GM11168 (cell line): ENCODE measurements around the gene AP3B2.

Experiments used
- in situ Hi-C: fragments of 300-500 bp; cut with MboI; formaldehyde crosslinking; loops from one replicate; pipeline ENCODE4 v1.12.0; 2022; ENCODE audit warnings: low sequenced_read_pairs; ENCODE audit not compliant: unreplicated experiment

Gene AP3B2

DNA sequence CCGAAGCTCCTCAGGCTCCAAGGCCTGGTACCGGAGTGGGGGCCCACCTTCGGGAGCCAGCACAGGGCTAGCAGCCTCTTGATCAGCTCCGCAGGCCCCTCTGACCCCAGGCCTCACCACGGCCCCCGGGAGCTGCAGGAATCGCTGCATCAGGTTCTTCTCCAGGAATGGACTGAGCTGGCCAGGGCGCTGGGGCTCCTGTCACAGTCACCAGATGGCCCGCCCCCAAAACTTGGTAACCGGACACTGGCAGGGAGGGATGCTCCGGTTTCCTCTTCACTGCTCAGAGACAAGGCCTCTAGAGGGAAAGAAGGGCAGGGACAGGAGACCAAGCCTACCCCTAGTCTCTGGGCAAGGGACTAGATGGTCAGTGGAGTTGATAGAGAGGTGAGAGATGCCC is 9.9 kb downstream of the AP3B2 start:
- in situ Hi-C loops: no loop called here

GRCh38 chr15:82698711-82699345 is 10.8 kb downstream of the AP3B2 start:
- in situ Hi-C loops: no loop called here

GRCh38 chr15:82697735-82698407 is 11.8 kb downstream of the AP3B2 start:
- in situ Hi-C loops: no loop called here

- in situ Hi-C loops: no loop called here
Observed at GRCh38 chr15:82692171-82692570, 17.5 kb downstream of the AP3B2 start.

DNA sequence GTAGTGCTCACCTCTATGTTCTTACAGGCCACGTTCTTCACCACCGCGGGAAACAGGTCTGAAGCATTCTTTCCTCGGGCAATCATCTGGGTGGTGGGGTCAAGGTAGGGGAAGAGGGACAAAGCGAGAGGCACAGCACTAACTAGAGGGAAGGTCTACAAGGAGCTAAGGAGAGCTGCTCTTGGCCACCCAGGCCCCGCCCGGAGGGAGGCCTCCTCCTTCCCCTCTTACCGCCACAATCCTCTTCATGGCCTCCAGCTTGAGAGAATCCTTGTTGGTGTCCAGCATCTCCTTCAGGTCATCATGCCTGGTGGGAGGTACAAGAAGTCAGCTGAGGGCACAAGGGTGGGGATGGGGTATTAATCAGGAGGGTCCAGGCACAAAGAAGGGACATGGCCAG is 20.5 kb downstream of the AP3B2 start:
- in situ Hi-C loops: no loop called here

GRCh38 chr15:82688691-82689090 is 21.0 kb downstream of the AP3B2 start:
- in situ Hi-C loops: no loop called here

- in situ Hi-C loops: no loop called here
Observed at GRCh38 chr15:82681371-82681770, 28.3 kb downstream of the AP3B2 start.

DNA sequence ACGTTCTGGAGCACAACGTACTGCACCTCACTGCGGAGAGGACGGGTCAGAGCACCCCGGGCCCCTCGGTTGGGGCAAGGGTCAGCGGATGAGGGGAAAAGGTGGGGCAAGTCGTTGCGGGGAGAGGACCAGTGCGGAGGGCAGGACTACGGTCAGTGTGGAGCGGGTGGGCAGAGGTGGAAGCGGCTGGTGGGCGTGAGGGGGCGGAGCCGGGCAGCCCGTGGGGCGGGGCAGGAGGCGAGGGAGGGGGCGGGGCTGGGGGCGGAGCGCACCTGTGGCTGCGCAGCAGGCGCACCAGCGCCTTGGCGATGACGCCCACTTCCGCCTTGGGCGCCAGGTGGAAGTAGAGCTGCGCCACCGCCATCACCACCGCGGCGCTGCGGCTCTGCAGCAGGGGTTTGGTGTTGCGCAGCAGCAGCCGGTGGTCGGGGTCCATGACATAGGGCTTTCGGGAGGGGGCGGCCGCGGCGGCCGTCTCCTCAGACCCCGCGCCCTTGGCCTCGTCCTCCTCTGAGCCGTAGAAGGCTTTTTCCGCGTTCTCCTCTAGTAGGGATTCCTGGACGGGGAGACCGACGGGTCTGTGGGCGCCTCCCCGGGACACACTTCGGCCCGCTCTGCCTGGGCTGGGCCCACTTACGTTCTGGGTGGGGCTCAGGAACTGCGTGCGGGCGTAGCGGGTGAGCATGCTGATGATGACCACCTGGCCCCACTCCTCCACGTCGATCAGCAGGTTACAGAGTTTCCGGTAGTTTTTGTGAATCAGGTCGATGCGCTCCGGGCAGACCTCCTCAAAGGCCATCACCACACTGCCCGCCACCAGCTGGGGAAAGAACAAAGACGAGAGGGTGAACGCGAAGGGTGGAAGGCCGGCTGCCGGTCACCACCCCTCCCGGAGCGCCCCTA is 29.2 kb downstream of the AP3B2 start:
- in situ Hi-C loops: no loop called here

GRCh38 chr15:82679626-82680199 is 30.0 kb downstream of the AP3B2 start:
- in situ Hi-C loops: no loop called here

DNA sequence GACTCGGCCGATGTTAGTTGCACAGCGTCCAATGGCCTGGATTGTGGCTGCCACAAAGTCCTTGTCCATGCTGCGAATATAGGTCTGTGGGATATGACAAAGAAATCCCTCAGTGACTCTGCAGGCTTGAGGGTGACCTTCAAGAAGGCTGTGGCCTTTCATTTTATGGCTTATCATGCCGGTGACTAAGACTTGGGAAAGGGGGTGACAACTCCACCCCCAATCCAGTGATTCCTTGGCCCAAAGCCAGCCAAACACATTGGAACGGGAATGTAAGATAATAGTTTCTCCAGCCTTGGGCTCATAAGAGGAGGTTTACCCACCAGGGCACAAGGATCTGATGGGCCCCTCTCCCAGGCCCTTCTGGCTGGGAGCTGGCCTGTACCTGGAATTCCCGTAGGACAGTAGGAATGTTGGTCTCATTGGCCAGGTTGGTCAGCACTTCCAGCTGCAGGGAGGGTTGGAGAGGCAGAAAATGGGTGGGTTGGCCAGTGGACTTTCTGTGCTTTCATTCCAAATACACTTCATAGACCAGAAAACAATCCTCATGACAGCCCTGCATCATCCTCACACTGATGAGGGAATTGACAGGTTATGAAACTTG is 31.9 kb downstream of the AP3B2 start:
- in situ Hi-C loops: no loop called here

DNA sequence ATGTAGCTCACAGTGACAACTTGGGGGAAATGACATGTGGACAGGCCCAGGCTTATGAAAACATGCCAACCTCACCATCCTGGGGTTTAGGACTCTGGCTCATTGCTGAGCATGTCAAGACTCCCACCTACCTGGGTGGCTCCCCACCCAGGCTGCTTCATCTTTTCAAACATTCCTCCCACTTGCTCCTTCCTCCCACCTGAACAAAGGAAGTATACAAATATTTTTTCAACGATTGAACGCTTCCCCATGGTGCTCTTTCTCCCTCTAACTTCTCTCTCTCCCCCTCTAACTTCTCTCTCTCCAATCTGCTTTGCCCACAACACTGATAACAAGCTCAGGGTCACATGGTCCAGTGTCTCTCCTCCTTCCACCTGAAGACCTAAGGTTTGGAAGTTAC is 34.8 kb downstream of the AP3B2 start:
- in situ Hi-C loops: no loop called here

- in situ Hi-C loops: no loop called here
Observed at GRCh38 chr15:82670699-82671098, 39.0 kb downstream of the AP3B2 start.

DNA sequence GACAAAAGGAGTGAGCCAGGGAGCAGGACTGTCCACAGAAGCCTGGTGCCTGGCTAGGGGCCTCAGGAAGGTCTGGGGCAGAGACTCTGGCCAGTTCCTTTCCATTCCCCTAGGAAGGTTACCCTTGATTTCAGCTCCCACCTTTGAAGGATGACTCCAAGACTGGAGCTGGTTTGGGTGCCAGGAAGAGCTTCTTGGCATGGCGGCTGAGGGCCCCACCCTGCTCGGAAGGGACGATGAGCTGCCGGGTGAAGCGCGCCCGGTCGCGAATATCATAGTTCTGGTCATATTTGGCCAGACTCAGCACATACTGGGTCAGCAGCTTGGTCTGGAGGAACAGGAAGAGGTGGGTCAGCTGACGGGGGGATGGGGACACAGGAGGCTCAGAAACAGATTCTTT is 43.1 kb downstream of the AP3B2 start:
- in situ Hi-C loops: no loop called here

- in situ Hi-C loops: no loop called here
Observed at GRCh38 chr15:82664021-82664420, 45.7 kb downstream of the AP3B2 start.

DNA sequence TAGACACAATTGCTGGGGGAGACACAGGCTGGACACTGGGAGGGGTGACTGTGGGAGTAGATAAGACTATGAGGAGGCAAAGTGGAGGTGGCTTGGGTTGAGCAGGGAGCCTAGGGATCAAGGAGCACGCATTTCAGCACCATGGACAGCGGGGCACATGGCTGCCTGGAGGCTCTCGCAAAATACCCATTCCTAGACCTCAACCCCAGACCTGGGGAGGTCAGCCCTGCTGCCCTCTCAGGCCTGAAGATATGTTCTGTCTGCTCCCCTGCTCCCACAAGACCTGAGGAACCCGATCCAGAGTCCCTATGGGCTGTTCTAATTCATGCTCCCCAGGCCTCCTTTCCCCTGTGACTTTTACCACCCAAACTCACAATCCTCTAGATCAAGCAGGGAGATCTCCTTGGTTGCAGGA is 46.5 kb downstream of the AP3B2 start:
- in situ Hi-C loops: no loop called here

DNA sequence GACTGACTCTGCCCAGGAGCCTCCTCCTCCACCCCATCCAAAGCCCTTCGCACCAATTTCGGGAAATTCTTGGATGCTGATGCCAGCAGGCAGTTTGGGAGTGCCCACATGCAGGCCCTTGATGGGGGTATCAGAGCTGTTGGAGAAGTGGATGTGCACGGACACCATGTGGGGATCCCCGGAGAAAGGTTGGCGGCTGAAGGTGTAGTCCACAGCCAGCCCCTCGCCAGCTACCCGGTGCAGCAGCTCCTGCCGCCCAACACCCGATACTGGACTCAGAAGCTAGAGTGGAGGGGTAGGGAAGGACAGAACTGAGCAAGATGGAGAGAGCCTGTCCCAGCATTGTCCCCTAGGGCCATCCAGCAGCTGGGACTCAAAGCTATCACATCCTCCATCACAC is 47.0 kb downstream of the AP3B2 start:
- in situ Hi-C loops: no loop called here

DNA sequence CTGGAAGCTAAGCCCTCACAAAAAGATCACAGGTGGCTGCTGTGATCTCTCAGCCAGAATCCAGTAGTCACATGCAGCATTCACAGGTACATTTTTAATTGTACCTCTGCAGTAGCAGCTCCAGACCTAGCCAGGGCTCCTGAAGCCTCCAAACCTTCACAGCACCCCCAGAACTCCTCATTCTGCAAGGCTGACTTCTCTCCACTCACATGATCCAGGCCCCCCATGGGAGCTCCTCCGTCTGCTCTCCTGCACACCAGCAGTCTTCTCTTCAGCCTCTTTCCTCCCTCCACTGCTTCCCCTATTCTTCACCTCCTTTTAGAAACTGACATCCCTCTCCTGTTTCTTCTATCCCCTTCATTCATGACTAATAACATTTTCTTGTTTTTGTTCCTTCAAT is 49.3 kb downstream of the AP3B2 start:
- in situ Hi-C loops: no loop called here

DNA sequence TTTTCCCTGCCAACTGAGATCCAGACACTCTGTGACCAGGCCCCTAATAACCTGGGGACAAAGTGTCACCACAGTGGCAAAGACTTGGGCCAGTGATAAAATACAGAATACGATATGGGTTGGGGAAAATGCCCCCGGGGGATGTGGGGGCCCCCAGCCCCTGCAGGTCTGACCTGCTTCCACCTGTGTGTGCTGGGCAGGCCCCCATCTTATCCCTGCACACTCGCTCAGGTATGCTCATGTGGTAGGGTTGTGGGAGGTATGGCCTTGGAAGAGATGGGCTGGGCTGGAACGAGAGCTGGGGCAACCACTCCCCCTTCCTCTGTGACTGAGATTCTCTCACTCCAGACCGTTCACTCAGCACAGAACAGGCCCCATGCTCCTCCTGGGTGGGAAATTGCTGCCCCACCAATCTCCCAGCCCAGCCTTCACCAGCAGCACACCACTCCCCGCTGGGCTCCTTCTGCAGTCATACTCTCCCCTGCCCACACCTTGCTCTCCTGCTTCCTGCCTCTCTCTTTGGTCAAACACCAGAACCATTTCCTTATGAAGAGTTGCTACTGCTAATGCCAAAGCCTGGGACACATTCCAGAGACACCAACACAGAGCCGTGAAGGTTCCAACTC is 52.9 kb downstream of the AP3B2 start:
- in situ Hi-C loops: no loop called here

DNA sequence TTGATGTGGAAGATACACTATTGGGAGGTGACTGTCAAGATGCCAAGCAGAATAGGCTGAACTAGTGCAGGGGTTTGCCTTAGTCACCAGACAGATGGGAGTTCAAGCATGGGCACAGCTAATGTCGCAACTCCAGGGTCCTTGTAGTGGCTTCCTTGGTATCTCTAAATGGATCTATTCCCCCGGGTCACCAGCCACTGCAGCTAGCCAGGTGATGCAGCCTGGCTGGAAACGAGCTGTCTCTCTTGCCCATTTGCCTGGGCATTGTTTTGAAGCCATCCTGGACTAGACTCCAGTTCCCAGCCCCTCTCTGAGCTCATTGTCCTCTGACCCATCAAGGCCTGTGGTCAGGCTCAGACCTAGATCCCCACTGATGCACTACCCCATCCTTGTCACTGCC is 54.1 kb downstream of the AP3B2 start:
- in situ Hi-C loops: no loop called here
